Astrocyte of the hippocampus (primary cell): ENCODE data around the gene PLCG2.

ENCODE experiments used
- DNase-seq: peaks from one replicate; pipeline ENCODE4 v3.0.0; 2011; ENCODE audit warnings: low read depth, low spot score

The PLCG2 gene

DNA sequence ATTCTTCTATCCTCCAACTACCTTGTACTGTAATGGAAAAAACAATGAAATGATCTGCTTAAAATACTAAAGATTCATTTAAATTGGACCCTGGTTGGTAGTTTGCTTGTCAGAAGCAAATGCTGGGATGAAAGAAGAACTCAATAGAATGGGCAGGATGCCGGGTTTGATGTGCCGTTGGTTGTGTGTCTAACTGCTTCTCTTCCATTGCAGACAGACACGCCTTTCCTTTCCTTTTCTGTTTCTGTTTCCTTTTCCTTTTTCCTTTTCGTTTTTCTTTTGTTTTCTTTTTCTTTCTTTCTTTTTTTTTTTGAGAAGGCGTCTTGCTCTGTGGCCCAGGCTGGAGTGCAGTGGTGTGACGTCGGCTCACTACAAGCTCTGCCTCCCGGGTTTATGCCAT lies 64.6 kb downstream of the PLCG2 start:
- DNase-seq = no peak

DNA sequence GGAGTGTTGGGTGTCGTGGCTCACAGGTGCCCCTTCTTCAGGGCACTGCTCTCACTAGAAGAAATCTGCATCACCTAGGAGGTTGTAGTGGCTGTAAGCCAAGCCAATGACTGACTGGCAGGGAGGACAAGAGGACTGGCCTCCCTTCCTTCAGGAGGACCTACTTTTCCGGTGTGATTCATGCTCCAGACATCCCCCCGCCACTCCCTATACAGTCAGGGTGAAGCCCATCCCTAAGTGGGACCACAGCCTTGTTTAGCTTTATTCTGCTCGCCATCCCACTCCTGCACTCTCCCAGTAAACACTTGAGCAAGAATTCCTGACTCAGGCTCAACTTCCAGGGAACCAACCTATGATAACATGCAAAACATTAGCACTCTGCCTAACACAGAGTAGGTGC lies 67.0 kb downstream of the PLCG2 start:
- DNase-seq = no peak

DNA sequence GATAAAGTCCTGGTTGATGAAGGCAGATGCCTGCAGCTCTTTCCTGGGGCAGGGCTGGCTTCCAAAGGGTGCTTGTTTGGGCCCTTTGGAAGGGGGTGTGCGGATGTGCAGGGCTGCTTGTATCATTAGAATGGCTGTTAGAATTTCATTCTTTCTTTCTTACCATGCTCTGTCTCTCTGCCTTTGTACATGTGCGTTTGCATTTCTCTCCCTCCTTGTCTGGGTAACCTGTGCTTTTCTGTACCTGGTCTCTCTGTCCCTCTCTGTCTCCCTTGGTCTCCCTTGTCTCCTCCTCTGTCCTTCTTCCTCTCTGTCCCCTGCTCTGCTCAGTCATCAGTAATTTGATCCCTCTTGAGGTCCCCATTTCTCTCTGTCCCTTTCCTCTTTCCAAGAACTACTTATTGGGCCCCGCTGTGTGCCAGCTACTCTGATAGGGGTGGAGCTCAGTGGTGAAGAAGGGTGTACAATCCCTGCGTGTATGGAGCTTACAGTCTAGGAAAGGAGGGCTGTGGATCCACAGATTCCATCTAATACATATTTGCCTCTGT lies 69.3 kb downstream of the PLCG2 start:
- DNase-seq = no peak

DNA sequence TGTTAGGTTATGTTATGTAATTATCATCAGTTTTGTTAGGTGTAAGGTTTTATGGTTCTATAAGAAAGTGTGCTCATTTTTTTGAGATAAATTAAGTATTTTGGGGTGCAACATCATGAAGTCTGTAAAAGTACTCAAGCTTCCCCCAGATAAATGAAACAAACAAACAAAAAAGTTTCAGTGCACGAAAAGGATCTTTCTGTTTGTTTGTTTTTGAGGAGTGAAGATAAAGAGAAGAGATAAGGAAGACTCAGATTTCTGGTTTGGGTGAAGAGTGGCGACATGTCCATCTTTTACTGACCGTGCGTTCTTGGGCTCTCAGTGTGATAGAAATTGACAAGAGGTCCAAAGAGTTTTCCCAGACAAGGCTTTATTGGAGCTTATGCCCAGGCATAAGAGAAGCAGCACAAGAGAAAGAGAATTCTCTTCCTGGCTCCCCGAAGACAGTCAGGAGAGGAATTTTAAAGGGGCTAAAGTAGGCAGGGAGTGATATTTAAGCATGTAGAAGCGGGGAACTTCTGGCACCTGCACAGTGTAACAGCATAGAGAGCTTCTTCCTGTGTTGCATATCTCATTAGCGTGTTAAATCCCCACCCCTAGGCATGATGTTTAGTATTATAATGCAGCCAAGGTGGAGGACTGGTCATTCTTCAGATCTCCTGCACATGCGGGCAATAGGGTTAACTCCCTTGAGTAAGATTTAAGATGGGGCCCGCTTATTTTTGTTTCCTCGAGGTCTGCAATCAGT lies 71.3 kb downstream of the PLCG2 start:
- DNase-seq = no peak

DNA sequence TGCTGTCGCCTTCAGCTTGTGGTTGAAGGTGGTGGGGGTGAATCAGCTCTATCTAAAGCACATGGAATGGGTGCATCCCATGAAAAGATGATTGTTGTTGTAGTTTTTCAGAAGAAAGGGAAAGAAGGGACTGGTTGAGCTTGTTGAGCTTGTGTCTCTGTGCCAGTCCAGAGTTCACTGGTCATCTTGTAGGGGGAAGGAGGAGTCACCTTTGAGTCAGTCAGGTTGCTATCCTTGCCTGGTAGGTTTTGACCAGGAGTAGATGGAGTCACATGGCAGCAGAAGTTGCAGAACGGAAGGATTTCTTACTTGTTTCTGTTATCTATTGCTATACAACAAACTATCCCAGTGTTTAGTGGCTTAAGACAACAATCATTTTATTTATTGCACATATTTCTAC lies 73.3 kb downstream of the PLCG2 start:
- no peak for DNase-seq

DNA sequence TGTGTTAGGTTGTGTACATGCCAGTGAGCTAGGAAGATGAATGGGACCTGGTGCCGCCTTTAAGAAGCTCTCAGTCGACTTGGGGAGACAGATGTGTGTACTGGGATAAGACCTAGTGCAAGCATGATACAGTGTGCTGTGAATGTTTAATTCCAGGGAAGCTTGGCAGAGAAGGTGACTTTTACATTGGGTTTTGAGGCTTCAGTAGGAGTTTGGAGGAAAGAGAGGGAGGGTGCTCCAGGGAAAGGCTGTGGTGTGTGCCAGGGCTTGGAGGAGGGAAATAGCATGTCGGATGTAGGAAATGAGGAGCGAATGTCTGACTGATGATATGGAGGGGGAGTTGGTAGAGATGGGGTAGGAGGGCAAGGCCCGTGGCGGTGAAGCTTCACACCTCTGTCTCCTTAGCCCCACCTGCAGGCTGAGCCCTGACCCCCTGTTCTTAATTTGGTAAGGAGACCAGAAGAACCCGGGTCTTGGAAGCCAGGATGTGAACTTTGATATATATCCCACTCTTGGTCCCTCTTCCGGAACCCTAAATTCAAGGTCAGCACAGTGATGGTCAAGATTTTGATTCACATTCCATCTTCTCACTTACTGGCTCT lies 76.6 kb downstream of the PLCG2 start:
- DNase-seq = no peak

DNA sequence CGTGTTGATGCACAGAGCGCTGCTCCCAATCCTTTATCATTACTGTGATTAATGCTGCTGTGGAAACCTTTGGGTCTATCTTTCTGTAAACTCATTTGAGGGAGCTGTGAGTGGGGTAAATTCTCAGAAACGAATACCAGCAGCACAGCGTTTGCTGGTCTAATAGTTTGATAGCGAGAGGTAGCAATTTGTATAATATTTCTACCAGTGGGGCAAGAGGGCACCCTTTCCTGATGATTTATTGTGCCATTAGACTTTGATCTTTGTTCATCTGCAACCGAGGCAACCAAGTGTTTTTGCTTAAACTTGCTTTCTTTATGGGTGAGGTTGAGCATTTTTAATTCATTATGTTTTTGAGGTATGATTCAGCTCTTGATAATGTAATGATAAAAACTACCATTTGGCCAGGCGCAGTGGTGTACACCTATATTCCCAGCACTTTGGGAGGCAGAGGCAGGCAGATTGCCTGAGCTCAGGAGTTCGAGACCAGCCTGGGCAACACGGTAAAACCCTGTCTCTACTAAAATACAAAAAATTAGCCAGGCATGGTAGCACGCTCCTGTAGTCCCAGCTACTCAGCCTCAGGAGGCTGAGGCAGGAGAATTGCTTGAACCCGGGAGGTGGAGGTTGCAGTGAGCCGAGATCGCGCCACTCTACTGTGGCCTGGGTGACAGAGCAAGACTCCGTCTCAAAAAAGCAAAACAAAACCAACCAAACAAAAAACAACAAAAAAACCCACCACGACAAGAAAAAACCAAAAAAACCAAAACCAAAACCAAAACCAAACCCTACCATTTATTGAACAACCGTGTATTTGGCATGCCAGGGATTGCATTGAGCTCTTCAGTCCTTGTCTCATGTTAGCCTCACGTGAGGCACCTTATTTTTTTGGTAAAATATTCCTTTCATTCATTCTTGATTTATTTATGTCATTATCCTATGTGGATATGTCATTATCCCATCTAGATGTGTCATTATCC lies 81.5 kb downstream of the PLCG2 start:
- no peak for DNase-seq

DNA sequence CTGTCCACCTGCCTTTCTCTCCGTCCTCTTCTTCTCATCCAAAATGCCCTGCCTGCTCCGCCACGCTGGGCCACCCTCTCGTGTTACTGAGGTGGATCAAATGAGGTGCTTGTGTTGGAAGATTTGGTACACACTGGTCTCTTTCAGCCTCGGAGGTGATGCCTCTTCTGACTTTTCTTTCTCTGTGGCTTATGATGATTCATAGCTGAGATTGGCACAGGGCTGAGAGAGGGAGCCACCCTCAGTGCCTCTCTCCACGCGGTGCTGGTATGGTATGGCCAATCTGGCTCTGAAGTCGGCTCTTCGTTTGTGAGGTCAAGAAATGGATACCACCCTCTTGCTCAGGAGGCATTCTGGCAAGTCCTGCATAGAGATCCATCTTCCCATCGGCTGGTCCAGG lies 82.4 kb downstream of the PLCG2 start:
- DNase-seq = no peak

DNA sequence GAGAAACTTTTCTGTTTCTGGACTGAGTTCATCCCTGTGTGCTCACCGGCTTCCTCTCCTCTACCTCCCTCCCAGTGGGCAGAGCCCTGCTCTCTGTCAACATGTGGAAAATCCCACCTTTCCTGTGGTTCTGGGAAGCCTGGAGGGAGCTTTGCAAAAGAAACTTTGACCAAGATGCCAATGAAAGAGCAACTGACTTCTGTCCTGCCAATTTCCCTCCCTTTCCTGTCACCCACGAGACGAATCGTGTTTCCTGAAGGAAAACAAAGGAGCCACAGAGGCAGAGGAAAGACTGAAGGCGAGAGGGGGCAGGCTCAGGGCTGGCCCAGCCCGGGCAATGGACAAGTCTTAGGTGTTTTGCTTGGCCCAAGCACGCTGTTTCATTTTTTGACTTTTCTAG lies 82.8 kb downstream of the PLCG2 start:
- no peak for DNase-seq

DNA sequence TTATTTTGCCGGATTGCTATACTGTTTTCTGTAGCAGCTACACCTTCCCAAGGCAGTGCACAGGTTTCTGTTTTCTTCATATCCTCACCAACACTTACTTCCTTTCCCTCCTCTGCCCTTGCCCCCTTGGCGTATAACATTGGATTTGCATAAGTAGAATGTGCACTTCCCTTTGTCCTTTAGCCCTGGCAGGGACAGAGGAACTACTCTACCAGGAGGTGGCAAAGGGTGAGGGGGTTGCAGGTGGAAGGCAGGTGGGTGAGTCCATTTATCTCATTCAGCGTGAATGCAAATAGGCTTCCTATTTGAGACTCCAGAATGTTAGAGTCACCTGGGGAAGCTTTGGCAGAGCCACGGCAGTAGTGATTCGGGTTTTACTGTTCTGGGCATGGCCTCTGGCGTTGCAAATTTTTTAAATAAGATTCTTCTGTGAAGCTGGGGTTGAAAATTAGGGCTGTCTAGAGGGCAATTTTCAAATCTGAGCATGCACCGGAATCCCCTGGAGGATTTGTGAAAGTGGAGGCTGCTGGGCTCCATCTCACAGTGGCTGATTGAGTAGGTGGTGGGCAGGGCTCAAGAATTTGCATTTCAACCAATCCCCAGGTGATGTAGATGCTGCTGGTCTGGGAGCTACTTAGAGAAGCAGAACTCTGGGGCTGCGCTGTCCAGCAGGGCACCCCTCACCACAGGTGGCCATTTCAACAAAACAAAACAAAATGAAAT lies 84.7 kb downstream of the PLCG2 start:
- no peak for DNase-seq

DNA sequence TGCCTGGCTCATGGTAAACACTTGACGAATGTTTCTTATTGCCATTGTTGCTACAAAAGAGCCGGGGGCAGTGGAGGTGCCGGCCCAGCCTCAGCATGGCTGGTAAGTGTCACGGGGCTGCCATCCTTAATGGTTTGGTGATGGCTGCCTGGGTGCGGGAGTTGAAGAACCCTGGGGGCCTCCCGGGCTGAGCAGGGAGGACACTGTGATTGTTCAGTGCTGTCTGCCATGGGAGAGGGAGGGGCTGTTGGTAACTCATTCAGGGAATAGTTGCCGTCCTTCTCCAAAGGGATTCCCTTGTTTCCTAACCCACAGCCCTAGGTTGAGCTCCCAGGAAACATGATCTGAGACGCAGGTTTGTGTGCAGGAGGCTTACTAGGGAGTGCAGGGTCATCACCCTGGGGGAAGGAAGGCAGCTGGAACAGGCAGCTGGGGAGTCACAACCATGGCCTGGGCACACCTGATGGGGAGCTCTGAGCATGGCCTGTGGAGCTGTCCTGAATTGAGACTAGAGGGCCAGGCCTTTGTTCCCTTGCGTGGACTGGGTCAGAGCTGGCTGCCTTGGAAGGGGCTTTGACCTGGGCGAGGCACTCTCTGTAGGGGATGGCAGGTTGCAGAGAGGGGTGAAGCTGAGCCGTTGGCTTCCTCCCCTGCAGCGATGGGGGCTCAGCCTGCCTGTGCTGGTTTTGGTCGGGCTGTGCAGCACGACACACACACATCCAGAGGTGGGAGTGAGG lies 85.7 kb downstream of the PLCG2 start:
- DNase-seq = no peak

DNA sequence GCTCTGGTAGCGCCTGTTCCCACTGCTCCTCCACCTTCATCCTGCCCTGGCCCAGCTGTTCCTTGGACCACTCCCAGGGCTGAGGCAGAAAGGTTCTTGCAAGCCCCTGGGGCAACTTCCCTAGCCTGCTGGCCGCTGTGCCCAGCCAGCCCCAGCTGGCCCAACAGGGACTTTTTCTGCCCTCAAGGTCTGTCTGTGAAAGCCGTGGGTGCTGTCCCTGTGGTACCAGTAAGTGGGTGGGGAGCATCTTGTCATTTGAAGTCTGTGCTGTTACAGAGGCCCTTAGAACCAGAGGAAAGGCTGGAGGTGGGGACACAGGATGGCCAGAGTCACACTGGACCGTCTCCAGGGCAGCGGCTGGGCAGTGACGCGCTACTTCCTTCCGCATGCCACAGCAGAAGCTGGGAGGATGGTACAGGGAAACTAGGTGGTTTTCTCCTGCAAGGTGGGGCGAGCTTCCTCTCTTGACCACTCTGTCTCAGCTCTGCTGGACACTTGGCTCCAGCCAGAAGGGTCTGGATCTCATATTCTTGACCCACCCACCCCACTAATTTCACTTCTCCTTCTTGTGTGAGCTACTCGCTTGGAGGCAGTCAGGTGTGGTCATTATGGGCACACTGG lies 87.8 kb downstream of the PLCG2 start:
- no peak for DNase-seq

DNA sequence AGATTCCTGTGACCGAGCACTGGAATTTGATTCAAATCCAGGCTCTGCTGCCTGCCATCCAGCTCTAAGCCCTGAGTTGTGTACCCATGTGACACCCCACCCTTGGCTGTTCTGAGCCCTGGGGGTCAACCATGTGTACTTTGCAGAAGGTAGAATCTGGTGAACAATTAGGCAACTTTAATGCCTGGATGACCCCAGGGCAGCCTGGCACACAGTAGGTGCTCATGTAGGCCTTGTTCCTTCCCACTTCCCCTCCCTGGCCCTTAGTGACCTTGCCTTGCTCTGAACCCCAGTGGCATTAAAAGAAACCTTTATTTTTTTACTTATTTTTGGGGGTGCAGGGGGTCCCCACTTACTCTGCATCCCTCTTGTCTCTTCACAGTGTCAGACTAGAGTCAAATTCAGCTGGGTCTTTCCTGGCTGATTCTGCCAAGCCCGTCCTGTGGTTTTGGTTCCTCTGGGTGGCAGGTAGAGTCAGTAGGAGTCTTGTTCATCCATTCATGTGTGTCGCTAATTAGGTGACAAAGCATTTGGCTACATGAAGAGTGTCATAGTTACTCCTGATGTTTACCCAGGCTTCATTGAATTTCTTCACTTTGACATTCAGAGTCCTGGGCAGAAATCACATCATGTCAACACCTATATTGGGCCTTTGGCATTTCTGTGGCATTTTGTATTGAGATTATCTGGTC lies 89.1 kb downstream of the PLCG2 start:
- no peak for DNase-seq

DNA sequence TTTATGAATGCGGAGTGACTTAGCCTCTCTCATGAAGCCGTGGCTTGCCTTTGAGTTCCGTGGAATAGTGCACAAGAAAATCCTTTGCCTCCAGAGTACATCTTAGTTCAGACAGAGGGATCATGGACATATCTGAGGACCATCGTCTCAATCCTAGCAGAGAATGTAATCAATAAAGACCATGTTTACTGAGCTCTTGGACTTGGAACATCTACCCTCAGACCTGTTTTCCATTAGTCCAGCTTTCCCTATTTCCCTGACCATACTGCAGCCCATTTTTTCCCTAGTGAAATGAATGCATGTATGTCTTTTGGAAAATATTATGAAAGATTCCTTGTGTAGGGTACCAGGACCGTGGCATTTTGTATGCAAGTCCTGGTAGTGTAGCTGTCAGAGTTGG lies 90.2 kb downstream of the PLCG2 start:
- no peak for DNase-seq

DNA sequence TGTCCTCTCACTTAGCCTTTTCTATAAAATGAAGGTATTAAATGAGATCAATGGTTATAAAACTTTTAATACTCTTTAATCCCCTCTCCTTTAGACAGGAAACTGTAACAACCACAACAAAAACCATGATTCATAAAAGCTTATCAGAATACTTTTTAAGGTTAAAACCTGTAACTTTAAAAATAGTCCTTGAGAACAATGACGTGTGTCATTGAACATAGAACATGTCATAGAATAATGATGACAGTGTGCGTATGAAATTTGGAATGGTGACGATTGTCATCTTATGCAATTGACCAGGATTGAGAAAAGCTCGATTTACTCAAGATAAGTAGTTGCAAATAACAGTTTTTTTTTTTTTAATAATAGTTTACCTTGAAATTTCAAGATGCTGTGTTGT lies 94.1 kb downstream of the PLCG2 start:
- no peak for DNase-seq

DNA sequence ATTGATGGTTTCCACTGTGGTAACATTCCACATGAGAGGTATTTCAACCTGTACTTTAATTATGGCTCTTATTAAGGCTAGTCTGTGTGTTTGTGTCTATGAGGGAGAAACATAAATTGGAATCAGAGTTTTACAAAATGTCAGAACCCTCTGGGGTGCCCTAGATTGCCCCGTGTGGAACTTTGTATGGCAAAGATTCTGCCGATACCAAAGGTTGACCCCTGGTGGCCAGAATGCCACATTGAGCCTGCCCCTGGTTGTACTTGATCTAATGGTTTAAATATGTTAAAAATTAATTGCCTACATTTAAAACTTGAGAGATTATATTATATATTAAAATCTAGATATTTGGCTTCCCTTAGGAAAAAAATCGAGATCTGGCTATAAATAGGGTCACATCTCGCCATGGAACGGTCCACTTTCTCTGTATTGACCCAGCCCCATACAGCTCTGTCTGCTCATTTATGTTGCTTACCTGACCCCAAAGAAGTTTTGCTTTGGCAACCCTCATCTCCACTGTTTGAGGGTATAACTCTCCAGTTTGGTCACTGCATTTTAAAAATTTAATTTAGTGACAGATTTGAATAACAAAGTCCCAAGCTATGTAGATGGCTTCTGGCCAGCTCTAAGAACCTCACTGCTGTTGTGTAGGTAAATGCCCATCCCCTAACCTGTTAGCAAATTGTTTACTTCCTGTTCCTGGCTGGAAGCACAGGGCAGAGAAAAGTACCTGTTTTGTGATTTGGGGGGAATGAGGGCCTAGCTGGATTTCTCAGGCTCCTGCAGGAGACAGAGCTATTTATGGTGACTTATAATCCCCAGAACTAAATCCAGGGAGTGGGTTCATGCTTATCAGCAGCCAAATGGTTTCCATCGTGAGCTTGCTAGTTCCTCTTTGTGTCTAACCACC lies 95.0 kb downstream of the PLCG2 start:
- peak; percentile 61 for DNase-seq

DNA sequence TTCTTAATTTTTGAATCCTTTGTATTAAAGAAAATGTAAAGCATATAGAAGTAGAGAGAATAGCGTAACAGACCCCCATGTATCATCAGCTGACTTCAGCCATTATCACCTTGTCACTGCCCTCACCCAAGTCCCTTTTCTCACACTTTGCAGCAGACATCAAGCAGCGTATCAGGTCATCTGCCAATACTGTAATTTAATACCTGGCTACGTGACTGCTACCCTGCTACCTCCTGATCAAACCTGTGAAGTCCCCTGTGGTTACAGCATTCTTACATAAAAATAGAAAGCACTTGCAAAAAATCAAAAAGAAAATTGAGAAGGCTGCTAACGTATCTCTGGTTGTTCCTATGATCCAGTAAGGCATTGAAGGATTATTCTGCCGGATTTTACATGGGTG lies 96.4 kb downstream of the PLCG2 start:
- DNase-seq = no peak

DNA sequence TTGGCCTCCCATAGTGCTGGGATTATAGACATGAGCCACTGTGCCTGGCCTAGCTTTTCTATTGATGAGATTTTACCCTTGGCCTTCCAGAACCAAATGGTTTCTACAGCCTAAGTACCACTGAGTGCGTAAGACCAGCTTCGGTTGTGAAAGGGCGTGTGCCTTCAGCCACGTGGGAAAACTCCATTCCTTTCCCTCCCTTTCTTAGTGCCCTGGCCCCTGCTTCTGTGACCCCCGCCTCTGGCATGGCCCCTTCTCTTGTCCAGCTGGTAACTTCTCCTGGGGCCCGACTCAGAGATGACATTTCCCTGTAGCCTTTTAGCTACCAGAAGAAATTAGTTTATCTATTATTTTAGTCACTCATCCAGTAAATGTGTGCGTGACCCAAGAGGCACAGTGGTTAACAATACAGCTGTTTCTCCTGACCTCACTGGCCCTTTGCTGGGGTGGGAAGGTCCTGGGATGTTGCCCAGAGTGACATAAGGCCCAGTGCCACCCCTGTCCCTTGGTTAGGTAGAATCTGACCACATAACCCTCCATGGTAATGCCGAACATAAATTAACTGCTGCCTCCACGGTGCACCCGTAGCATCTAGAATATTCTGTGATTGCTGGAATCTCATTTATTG lies 97.3 kb downstream of the PLCG2 start:
- no peak for DNase-seq
